ENCODE results near the gene DBF4. TPM values are rescaled to one million over a fixed set of nuclear protein-coding genes. Genes with fewer than 3 reads are reported as not detected.

DBF4 gene
- total RNA-seq, 4 donors from 2014 or later, result 9.0 to 50.0 (median 11.1) TPM

DNA sequence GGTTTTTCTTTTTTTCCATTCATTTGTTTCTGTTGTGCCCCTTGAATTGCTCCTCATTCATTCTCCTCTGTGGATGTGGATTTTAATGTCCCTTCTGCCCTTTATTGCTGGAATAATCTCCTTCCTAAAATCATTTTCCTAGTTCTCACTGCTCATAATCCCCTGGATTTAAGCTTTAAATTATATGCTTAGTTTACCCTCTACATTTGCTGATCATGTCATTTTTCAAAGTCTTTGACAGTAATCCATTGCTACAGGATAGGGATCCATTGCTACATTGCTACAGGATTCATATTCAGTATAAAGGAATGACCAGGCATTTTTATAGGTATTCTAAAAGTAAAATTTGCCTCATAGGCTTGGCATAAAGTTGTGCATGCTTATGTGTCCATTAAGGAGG is 72.1 kb downstream of the DBF4 start:
- DNase-seq, result no peak
- H3K9me3 ChIP-seq, result no peaks in the 10 kb centered on the region
- in situ Hi-C loops (cut with MboI; ENCODE audit: low pct_ligation_motif_present in 1 of 4, low pct_unique_long_range_greater_than_20kb in 1 of 4, low sequenced_read_pairs in 3 of 4) (loop anchor here in 1 of 4 donors (25.0 kb wide), 1 partner anchor 164 kb away; no protein-coding TSS in a partner anchor), intact Hi-C loops (cut with DNase I; ENCODE audit: low total_unique reads) (no loop called here)
- H3K27me3 ChIP-seq, result no peaks in the 10 kb centered on the region
- no peak overlapping the region for H3K27ac ChIP-seq
- H3K4me1 ChIP-seq, result no peaks in the 10 kb centered on the region
- TF ChIP-seq CTCF (IDR thresholded peaks at IDR 0.05) (no peak), POLR2A (IDR thresholded peaks at IDR 0.05) (no peak)
- H3K36me3 ChIP-seq, result no peaks in the 10 kb centered on the region
- no peak overlapping the region for H3K4me3 ChIP-seq

Other genes starting within 250 kb of the DBF4 start
- gene RUNDC3B, start 248.1 kb upstream of the DBF4 start, total RNA-seq, result 10 to 100 TPM in 1 of 4 donors, 1 to 10 TPM in 3; 2.2 to 12.0 (median 7.2) TPM
- gene SLC25A40, start 133 bp upstream of the DBF4 start, total RNA-seq, result 10 to 100 TPM in 3 of 4 donors, 1 to 10 TPM in 1; 1.4 to 50.8 (median 25.4) TPM
- 10 to 100 TPM in 1 of 4 donors, 1 to 10 TPM in 3; 3.8 to 17.3 (median 6.0) TPM for gene ADAM22, start 57.8 kb downstream of the DBF4 start, total RNA-seq

Data from transverse colon (tissue), 4 donors.